GM21526 (cell line): Measurements from ENCODE around the gene RAG1.

Source experiments
- ATAC-seq: cut with Tn5 transposase; IDR thresholded peaks from one replicate; pipeline ENCODE4 v1.9.1; 2021; ENCODE audit warnings: moderate library complexity; ENCODE audit not compliant: unreplicated experiment, low FRiP score

The RAG1 gene

GRCh38 chr11:36627006-36627405, 59.2 kb downstream of the RAG1 start:
- ATAC-seq: no peak

- ATAC-seq: no peak
Observed at GRCh38 chr11:36627471-36627870, 59.7 kb downstream of the RAG1 start.

- no peak for ATAC-seq
Observed at GRCh38 chr11:36628141-36628540, 60.3 kb downstream of the RAG1 start.

- no peak for ATAC-seq
Observed at GRCh38 chr11:36628765-36629244, 61.0 kb downstream of the RAG1 start.
